HG02981 (cell line): ENCODE measurements around the gene MRPS22.
"Not testable (repeated sequence)": the region's sequence is repeated elsewhere in the genome, so short reads cannot be mapped to it uniquely, and the experiment has no call there.

Experiments used
- ATAC-seq: cut with Tn5 transposase; IDR thresholded peaks from one replicate; pipeline ENCODE4 v1.9.1; 2021; ENCODE audit warnings: mild to moderate bottlenecking, moderate library complexity; ENCODE audit not compliant: unreplicated experiment

MRPS22 gene

GRCh38 chr3:139334675-139335074 lies 9.1 kb upstream of the MRPS22 start:
- ATAC-seq: not testable (repeated sequence)

DNA sequence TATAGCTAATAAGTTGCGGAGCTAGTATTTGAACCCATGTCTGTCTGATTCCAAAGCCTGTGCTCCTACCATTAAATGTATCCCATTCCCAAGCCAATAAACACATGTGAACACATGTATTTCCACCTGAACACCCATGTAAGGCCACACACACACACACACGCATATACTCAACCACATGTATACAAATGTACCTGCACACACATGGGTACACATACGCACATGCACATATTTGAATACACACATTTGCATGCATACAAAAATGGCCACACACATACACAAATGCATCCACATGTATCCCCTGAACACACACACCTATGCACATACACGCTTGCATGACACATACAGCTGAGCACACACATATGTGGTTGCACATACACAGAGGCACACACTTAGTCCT lies 5.4 kb upstream of the MRPS22 start:
- no peak for ATAC-seq

GRCh38 chr3:139339219-139339906 lies 4.5 kb upstream of the MRPS22 start:
- no peak for ATAC-seq

DNA sequence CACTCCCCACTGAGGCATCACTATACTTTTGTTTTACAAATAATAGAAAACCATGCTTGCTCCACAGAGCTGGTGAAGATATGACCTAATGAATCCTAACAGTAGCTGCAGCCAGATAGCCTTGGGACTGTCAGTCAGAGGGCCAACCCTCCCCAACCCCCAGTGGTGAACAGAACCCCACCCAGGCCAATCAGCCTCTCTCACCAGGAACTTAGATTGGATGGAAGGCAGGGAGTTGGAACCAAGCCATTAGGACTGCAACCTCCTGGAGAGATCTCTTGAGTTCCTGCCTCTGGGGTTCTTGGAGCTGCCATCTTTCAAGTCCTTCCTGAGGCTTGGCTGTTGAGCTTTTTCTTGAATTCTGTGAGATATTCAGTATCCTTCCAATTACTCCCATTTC lies 3.0 kb upstream of the MRPS22 start:
- ATAC-seq: no peak

- no peak for ATAC-seq
Observed at GRCh38 chr3:139342054-139342453, 1.8 kb upstream of the MRPS22 start.

GRCh38 chr3:139346771-139347170 lies 3.0 kb downstream of the MRPS22 start:
- no peak for ATAC-seq

DNA sequence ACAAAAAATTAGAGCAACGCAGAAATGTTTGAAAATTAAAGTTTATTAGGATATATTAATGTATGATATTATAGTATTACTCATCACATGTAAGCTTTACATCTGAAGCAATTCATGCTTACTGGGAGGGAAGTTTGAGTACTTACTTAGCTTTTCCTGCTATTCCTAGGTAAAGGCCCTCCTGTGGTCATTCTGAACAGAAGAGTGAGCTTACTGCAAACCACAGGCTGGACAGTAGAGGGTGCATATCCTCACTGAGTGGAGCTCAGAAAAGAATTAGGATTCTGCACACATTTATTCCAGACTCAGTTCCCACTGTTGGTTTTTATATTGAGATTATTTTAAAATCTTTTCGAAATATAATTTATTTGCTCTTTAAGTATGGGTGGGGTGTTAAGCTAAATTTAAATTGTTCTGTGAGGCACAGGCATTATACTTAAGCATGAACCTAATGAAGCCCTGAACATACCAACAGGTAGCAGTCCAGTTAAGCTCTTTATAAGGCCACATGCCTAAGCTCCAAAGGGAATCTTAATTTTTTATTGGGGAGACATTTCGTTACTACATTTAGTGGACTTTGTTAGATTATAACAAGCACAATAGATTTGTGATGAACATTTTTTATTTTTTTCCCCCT lies 10.2 kb downstream of the MRPS22 start:
- no peak for ATAC-seq

DNA sequence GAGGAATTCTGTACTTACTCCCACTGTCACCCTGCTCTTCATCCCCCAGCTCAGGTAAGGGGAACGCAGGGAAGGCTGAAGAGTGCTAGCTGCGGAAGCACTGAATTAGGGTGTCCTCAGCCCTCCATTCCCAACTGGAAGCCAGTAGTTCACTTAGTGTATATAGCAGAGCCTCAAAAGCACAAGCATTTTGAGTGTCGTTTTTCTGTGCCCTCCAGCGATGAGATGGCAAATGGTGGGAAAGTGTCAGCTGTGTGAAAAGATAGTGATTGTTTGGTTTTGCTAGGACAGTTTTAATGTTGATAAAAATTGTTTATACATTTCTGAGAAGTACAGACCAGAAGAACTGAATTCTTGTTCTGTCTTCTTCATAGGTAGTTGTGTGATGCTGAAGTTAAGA lies 10.8 kb downstream of the MRPS22 start:
- no peak for ATAC-seq

DNA sequence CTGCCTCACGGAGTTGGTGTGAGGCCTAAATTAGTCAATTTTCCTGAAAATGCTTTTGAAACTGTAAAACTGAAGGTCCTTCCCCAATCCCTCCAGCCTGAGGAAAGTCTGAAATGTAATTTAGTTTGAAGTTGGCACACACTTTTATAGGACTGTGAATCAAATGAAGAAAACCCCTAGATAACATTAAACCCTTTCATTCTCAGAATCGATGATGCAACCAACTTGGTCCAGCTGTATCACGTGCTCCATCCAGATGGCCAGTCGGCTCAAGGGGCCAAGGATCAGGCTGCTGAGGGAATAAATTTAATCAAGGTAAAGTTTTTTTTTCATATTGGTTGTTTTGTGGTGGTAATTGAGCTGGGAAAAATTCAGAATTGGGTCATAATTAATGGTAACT lies 11.7 kb downstream of the MRPS22 start:
- no peak for ATAC-seq

GRCh38 chr3:139355891-139356290 lies 12.1 kb downstream of the MRPS22 start:
- no peak for ATAC-seq

GRCh38 chr3:139357899-139358298 lies 14.1 kb downstream of the MRPS22 start:
- ATAC-seq: no peak

DNA sequence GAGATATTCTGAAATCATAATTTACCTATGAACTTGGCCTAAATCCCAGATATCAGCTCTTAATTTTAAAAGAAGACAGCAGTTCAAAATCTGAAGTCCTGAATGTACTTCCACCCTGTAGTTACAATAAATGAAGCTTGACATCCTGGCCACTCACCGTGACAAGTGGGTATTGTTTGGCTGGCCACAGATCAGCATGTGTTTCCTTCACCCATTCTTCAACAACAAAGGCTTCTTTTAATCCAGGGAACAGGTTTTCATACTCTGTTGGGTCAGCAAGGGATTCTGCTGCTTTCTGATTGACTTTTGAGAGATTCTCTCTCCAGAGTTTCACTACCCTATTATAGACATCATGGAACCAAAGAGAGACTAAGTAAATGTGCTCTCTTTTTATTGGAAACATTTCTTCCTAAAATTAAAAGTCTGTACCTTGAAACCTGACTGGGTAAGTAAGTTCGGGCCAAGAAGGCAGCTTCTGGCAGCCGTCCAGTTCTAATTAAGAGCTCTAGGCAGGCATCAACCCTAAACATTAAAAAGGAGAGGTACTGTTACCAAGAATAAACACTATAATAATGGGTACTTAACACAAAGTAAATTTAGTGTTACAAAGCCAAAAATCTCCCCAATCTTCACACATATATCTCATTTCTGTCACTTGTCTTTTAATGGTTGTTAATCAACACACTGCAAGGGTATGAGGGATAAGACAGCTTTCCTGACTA lies 15.2 kb downstream of the MRPS22 start:
- no peak for ATAC-seq

GRCh38 chr3:139361276-139361675 lies 17.5 kb downstream of the MRPS22 start:
- ATAC-seq: no peak

DNA sequence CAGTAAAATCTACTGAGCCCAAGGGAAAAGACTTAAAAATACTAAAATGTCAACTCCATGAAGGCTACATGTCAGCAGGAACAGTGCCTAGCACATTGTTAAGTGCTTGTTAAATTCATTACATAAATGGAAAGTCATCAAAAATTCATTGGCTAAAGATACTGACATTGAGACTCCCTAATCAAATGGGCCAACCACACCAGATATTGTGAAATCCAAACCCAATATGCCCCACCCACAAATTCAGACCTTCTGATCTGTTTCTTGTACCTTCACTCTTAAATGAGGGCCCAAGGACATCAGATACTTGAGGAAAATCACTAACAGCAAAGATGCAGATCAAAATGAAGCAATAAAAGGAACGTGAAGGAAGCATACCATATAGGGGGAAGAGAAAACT lies 20.7 kb downstream of the MRPS22 start:
- no peak for ATAC-seq

GRCh38 chr3:139374099-139374498 lies 30.3 kb downstream of the MRPS22 start:
- ATAC-seq: no peak

- no peak for ATAC-seq
Observed at GRCh38 chr3:139377378-139377777, 33.6 kb downstream of the MRPS22 start.

GRCh38 chr3:139378587-139379241 lies 34.9 kb downstream of the MRPS22 start:
- no peak for ATAC-seq

DNA sequence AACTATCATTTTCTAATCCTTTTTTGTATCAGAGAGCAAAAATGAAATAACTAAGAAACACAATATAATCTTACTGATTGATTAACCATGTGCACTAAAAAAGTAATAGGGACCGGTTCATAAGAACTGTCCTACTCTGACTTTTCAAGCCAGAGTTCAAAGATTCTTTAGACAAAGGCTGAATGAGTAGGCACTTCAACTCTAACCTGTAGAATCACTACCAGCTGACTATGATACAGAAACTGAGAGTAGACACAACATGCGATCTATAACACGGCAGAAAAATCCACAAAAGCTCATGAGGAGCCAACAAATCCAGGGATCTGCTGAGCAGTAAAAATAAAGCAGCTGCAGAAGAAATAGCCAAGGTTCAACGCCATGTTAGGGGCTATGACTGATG lies 36.8 kb downstream of the MRPS22 start:
- no peak for ATAC-seq

DNA sequence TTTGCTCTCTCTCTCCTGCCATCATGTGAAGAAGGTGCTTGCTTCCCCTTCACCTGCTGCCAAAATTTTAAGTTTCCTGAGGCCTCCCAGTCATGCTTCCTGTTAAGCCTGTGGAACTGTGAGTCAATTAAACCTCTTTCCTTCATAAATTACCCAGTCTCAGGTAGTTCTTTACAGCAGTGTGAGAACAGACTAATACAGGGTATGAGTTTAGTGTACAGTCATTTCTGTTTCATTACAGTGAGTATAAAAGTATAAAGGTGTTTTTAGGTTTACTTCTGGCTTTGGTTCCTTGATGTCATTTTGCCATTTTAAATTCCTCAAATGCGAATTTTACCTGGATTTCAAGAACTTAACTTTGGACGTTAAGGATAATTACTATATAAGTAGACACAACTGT lies 38.5 kb downstream of the MRPS22 start:
- not testable (repeated sequence) for ATAC-seq

GRCh38 chr3:139388077-139388476 lies 44.3 kb downstream of the MRPS22 start:
- ATAC-seq: no peak

DNA sequence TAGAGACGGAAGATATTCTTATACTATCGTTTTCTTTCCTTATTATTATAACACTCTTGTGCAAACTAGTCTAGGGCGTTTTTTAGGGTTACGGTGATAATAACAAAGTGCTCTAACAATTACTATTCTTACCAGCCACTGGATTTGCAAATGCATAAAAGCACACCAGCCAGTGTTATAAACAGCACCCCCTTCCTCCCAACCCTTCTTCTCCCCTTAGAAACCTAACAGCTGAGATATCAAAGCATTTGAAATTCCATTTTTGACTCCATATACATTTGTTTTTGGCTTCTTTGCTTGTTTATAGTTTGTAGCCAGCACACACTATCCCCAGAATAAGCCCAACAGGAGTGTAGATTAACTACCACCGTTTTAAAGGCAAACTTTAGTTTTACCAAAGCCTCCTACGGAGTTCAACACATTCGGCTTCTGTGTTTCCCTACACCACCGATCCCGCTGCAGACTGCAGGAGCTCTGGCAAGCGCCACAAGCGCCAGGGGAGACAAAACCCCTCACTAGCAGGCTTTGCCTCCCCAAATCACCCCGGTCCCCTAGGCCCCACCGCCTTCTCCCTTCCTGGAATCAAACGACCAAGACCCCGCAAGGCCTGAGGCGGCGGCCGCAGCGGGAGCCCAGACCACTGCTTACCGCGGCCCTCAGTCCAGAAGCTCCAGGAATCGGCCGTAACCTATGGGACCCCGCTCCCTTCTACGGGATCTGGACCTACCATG lies 45.2 kb downstream of the MRPS22 start:
- no peak for ATAC-seq
